ENCODE data around the gene RABAC1. TPM values are rescaled to one million over a fixed set of nuclear protein-coding genes. Genes with fewer than 3 reads are reported as not detected.
A peak's percentile ranks its signal among the peaks of the same experiment; 100 is the strongest.

The RABAC1 gene
- total RNA-seq, 1 donor from 2014 or later, result 132 TPM

DNA sequence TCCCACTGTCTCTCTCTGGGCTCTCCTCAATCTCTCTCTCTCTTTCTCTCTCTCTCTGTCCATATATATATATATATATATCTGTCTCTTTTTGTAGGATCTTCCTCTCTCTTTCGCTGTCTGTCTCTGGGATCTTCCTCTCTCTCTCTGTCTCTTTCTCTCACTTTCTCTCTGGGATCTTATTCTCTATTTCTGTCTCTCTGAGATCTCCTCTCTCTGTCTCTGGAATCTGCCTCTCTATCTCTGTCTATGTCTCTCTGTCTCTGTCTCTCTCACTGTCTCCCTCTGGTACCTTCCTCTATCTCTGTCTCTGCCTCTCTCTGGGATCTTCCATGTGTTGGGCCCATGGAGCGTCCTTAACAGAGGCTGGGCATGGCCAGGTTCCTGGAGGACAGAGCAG is 31.5 kb upstream of the RABAC1 start:
- H3K36me3 ChIP-seq, result no peaks in the 10 kb centered on the region
- H3K27me3 ChIP-seq (ENCODE audit: low read depth), result peaks cover 36% of the 10 kb centered on the region
- TF ChIP-seq CTCF (IDR thresholded peaks at IDR 0.05), result no peak
- H3K9me3 ChIP-seq, result no peaks in the 10 kb centered on the region
- no peak for DNase-seq
- intact Hi-C loops (cut with DNase I), result no loop called here
- H3K27ac ChIP-seq, result no peak overlapping the region
- no peak overlapping the region for H3K4me3 ChIP-seq
- no peak for ATAC-seq
- peaks cover 8% of the 10 kb centered on the region for H3K4me1 ChIP-seq

- Histone ChIP-seq H3K4me1 (peaks cover 8% of the 10 kb centered on the region), H3K36me3 (no peaks in the 10 kb centered on the region), H3K9me3 (no peaks in the 10 kb centered on the region), H3K27ac (no peak overlapping the region), H3K27me3 (ENCODE audit: low read depth) (peaks cover 30% of the 10 kb centered on the region), H3K4me3 (no peak overlapping the region)
- no peak for ATAC-seq
- no peak for DNase-seq
- TF ChIP-seq CTCF (IDR thresholded peaks at IDR 0.05), result no peak
- intact Hi-C loops (cut with DNase I), result no loop called here
These were observed 30.9 kb upstream of the RABAC1 start for GRCh38 chr19:41990028-41990427.

DNA sequence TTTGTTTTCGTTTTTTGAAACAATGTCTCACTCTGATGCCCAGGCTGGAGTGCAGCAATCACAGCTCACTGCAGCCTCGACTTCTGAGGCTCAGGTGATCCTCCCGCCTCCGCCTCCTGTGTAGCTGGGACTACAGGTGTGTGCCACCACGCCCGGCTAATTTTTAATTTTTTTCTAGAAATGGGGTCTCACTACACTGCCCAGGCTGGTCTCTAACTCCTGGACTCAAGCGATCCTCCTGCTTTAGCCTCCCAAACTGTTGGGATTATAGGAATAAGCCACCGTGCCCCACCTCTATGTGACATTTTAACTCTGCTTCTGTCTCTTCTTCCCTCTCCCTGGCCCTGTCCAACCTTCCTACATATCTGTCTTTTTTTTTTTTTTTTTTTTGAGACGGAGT is 29.8 kb upstream of the RABAC1 start:
- no peak for DNase-seq
- intact Hi-C loops (cut with DNase I), result no loop called here
- Histone ChIP-seq H3K36me3 (no peaks in the 10 kb centered on the region), H3K27ac (no peak overlapping the region), H3K27me3 (ENCODE audit: low read depth) (peaks cover 19% of the 10 kb centered on the region), H3K4me3 (no peak overlapping the region), H3K9me3 (no peaks in the 10 kb centered on the region), H3K4me1 (peaks cover 4% of the 10 kb centered on the region)
- no peak for ATAC-seq
- TF ChIP-seq CTCF (IDR thresholded peaks at IDR 0.05), result no peak

DNA sequence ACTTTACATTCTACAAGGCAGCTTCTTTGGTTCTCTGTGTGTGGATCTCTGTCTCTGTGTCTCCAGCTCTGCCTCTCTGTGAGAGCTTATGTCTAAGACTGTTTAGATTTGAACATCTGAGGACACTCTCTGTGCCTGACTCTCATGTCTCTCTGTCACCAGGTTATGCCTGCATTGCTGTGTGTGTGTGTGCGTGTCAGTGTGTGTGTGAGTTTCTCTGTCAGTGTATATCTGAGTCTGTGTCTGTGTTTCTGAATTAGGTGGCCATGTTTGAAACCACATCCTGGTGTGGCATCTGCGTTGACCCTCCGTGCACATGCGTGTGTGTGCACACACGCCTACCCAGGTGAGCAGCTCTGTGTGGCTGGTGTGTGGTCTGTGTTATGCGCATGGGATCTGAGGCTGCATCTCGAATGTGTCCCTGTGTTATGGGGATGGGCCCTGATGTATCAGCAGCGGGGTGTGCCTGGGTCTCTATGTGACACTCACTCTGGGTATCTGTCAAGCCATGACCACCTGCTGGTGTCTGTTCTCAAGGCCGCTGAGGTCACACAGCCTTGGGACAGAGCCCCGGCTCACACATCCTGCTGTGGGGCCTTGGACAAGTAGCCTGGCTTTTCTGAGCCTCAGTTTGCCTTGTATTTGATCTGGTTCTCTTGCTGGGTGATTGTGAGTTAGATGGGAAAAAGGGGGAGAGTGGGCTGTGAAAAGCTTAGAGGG is 28.2 kb upstream of the RABAC1 start:
- Histone ChIP-seq H3K27ac (no peak overlapping the region), H3K27me3 (ENCODE audit: low read depth) (peaks cover 10% of the 10 kb centered on the region)

GRCh38 chr19:41984961-41985360 is 25.8 kb upstream of the RABAC1 start:
- ATAC-seq (peak in 1 of 2 donors; percentile 16), DNase-seq (no peak)
- no peak overlapping the region for H3K27ac ChIP-seq
- intact Hi-C loops (cut with DNase I), result no loop called here
- H3K4me3 ChIP-seq, result no peak overlapping the region
- H3K27me3 ChIP-seq (ENCODE audit: low read depth), result no peaks in the 10 kb centered on the region
- no peaks in the 10 kb centered on the region for H3K9me3 ChIP-seq
- H3K4me1 ChIP-seq, result no peaks in the 10 kb centered on the region
- H3K36me3 ChIP-seq, result no peaks in the 10 kb centered on the region
- no peak for TF ChIP-seq CTCF (IDR thresholded peaks at IDR 0.05)

More for the DNA sequence above, 28.2 kb upstream of the RABAC1 start:
- ATAC-seq (no peak), DNase-seq (no peak)
- Histone ChIP-seq H3K9me3 (no peaks in the 10 kb centered on the region), H3K36me3 (no peaks in the 10 kb centered on the region), H3K4me3 (no peak overlapping the region), H3K4me1 (no peaks in the 10 kb centered on the region)
- intact Hi-C loops (cut with DNase I), result no loop called here
- TF ChIP-seq CTCF (IDR thresholded peaks at IDR 0.05), result no peak

Measured in lower lobe of right lung (tissue), 2 donors.